Stimulated activated CD8-positive, alpha-beta memory T cell treated with anti-CD3 and anti-CD28 coated beads, Interleukin-15, amount 100 ng/mL, for 48 hours (primary cell): ENCODE data around the gene DPF1.
A peak's percentile ranks its signal among the peaks of the same experiment; 100 is the strongest.
"Not testable (repeated sequence)": the region's sequence is repeated elsewhere in the genome, so short reads cannot be mapped to it uniquely, and the experiment has no call there.

Experiments
- DNase-seq, 2 donors: peaks; one replicate each; pipeline ENCODE4 v3.0.0-alpha.2; 2020; ENCODE audit warnings: low read depth in 2 of 2

Gene DPF1

GRCh38 chr19:38250821-38251563 is 27.0 kb upstream of the DPF1 start:
- DNase-seq: no peak

GRCh38 chr19:38250428-38250820 is 26.4 kb upstream of the DPF1 start:
- DNase-seq: no peak

GRCh38 chr19:38248421-38248820 is 24.4 kb upstream of the DPF1 start:
- no peak for DNase-seq

- DNase-seq: no peak
Observed at GRCh38 chr19:38247734-38248268, 23.8 kb upstream of the DPF1 start.

GRCh38 chr19:38247126-38247525 is 23.1 kb upstream of the DPF1 start:
- DNase-seq: no peak

GRCh38 chr19:38245826-38246498 is 21.9 kb upstream of the DPF1 start:
- no peak for DNase-seq

- DNase-seq: no peak
Observed at GRCh38 chr19:38243279-38243673, 19.3 kb upstream of the DPF1 start.

GRCh38 chr19:38239816-38240215 is 15.8 kb upstream of the DPF1 start:
- no peak for DNase-seq

- no peak for DNase-seq
Observed at GRCh38 chr19:38234615-38235014, 10.6 kb upstream of the DPF1 start.

GRCh38 chr19:38233740-38234251 is 9.8 kb upstream of the DPF1 start:
- DNase-seq: peak; percentile 60 to 64

- DNase-seq: no peak
Observed at GRCh38 chr19:38231918-38232317, 7.9 kb upstream of the DPF1 start.

- not testable (repeated sequence) for DNase-seq
Observed at GRCh38 chr19:38230506-38231133, 6.6 kb upstream of the DPF1 start.

- peak; percentile 63 to 76 for DNase-seq
Observed at GRCh38 chr19:38229585-38230073, 5.6 kb upstream of the DPF1 start.

GRCh38 chr19:38228491-38229439 is 4.7 kb upstream of the DPF1 start:
- no peak for DNase-seq

GRCh38 chr19:38228005-38228377 is 4.0 kb upstream of the DPF1 start:
- no peak for DNase-seq

- DNase-seq: no peak
Observed at GRCh38 chr19:38227287-38228004, 3.4 kb upstream of the DPF1 start.

GRCh38 chr19:38224863-38225218 is 819 bp upstream of the DPF1 start:
- DNase-seq: not testable (repeated sequence)

- no peak for DNase-seq
Observed at GRCh38 chr19:38223617-38224013, 407 bp downstream of the DPF1 start.

- no peak for DNase-seq
Observed at GRCh38 chr19:38223119-38223523, 901 bp downstream of the DPF1 start.
